ENCODE data around the gene UBE2E1.

Gene UBE2E1

GRCh38 chr3:23872330-23872729, 66.6 kb downstream of the UBE2E1 start:
- no peak for TF ChIP-seq CTCF (IDR thresholded peaks at IDR 0.05)

GRCh38 chr3:23873941-23874340, 68.2 kb downstream of the UBE2E1 start:
- no peak for TF ChIP-seq CTCF (IDR thresholded peaks at IDR 0.05)

- TF ChIP-seq CTCF (IDR thresholded peaks at IDR 0.05) = no peak
Measured at GRCh38 chr3:23874359-23875112, 68.8 kb downstream of the UBE2E1 start.

- TF ChIP-seq CTCF (IDR thresholded peaks at IDR 0.05) = peak; percentile 15; the same call in 1 of the 2 replicates
Measured at GRCh38 chr3:23875113-23875725, 69.5 kb downstream of the UBE2E1 start.

- no peak for TF ChIP-seq CTCF (IDR thresholded peaks at IDR 0.05)
Measured at GRCh38 chr3:23876923-23877322, 71.2 kb downstream of the UBE2E1 start.

GRCh38 chr3:23877329-23877980, 71.7 kb downstream of the UBE2E1 start:
- no peak for TF ChIP-seq CTCF (IDR thresholded peaks at IDR 0.05)

- no peak for TF ChIP-seq CTCF (IDR thresholded peaks at IDR 0.05)
Measured at GRCh38 chr3:23879485-23879884, 73.7 kb downstream of the UBE2E1 start.
